Ishikawa (cell line): ENCODE data around the gene RNF6.

ENCODE experiments used
- CEBPB ChIP-seq: IDR thresholded peaks from 2 replicates; pipeline ENCODE4 v1.6.1; 2012
- EGR1 ChIP-seq: IDR thresholded peaks from 2 replicates; pipeline ENCODE4 v1.6.1; 2012
- EP300 ChIP-seq: IDR thresholded peaks from 2 replicates; pipeline ENCODE4 v1.6.1; 2012; ENCODE audit warnings: borderline replicate concordance
- FOXM1 ChIP-seq: IDR thresholded peaks from 2 replicates; pipeline ENCODE4 v1.6.1; 2012; ENCODE audit warnings: low read depth, borderline replicate concordance
- MAX ChIP-seq: IDR thresholded peaks from 2 replicates; pipeline ENCODE4 v1.6.1; 2012
- NFIC ChIP-seq: IDR thresholded peaks from 2 replicates; pipeline ENCODE4 v1.6.1; 2012
- RAD21 ChIP-seq: IDR thresholded peaks from 2 replicates; pipeline ENCODE4 v1.6.1; 2012; ENCODE audit warnings: low read depth
- REST ChIP-seq: IDR thresholded peaks from 2 replicates; pipeline ENCODE4 v1.6.1; 2012; ENCODE audit warnings: low read depth, mild to moderate bottlenecking
- TAF1 ChIP-seq: IDR thresholded peaks from 2 replicates; pipeline ENCODE4 v1.6.1; 2012; ENCODE audit warnings: low read depth, mild to moderate bottlenecking
- TCF12 ChIP-seq: IDR thresholded peaks from 2 replicates; pipeline ENCODE4 v1.6.1; 2012; ENCODE audit warnings: low read depth
- TEAD4 ChIP-seq: IDR thresholded peaks from 2 replicates; pipeline ENCODE4 v1.6.1; 2012
- YY1 ChIP-seq: IDR thresholded peaks from 2 replicates; pipeline ENCODE4 v1.6.1; 2012; ENCODE audit warnings: low read depth
- ZBTB7A ChIP-seq: IDR thresholded peaks from 2 replicates; pipeline ENCODE4 v1.6.1; 2012; ENCODE audit warnings: low read depth
- TF ChIP-seq, protein P1 (sequence below): IDR thresholded peaks from 2 replicates; pipeline ENCODE4 v1.6.1; 2012

DNA sequence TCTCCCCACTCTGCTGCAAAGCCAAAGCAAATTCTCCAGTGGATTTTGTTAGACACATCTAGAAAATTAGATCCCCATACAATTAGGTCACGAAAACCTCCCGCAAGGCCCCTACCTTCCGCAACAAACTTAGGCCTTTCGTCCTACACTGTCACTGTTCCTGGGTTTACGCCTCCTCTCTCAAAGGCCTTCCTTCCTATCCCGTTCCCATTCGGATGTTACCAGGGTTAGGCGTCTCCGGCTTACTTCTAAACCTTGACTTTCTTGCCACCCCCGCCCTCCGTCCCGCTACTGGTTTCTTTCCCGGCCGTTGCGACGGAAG, 754 bp downstream of the RNF6 start:
- TF ChIP-seq EP300 (no peak), TCF12 (no peak), REST (no peak), FOXM1 (no peak), TAF1 (no peak), CEBPB (no peak), EGR1 (no peak), NFIC (no peak), TEAD4 (no peak), ZBTB7A (no peak), RAD21 (no peak), YY1 (no peak), MAX (no peak)
- TF ChIP-seq, protein P1, sequence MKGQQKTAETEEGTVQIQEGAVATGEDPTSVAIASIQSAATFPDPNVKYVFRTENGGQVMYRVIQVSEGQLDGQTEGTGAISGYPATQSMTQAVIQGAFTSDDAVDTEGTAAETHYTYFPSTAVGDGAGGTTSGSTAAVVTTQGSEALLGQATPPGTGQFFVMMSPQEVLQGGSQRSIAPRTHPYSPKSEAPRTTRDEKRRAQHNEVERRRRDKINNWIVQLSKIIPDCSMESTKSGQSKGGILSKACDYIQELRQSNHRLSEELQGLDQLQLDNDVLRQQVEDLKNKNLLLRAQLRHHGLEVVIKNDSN, result no peak
